Neural crest cell (in vitro differentiated cells): ENCODE measurements around the gene HCFC1R1. TPM values are rescaled to one million over a fixed set of nuclear protein-coding genes. Genes with fewer than 3 reads are reported as not detected.

Experiments
- DNase-seq: peaks from one replicate; pipeline ENCODE4 v3.0.0; 2021; ENCODE audit warnings: low read depth, mixed read lengths, low spot score
- H3K27ac Mint-ChIP-seq: one replicate; pipeline ENCODE4 v1.8.0; 2021; ENCODE audit warnings: mild to moderate bottlenecking, mixed read lengths; ENCODE audit not compliant: unreplicated experiment
- H3K27me3 Mint-ChIP-seq: 2 replicates; pipeline ENCODE4 v1.8.0; 2021; ENCODE audit warnings: low read depth, mild to moderate bottlenecking, mixed read lengths
- H3K36me3 Mint-ChIP-seq: 2 replicates; pipeline ENCODE4 v1.8.0; 2021; ENCODE audit warnings: low read depth, mild to moderate bottlenecking, mixed read lengths
- H3K4me1 Mint-ChIP-seq: 2 replicates; pipeline ENCODE4 v1.8.0; 2021; ENCODE audit warnings: mixed read lengths
- H3K4me3 Mint-ChIP-seq: one replicate; pipeline ENCODE4 v1.8.0; 2021; ENCODE audit warnings: mild to moderate bottlenecking, mixed read lengths
- H3K9me3 Mint-ChIP-seq: 2 replicates; pipeline ENCODE4 v1.8.0; 2021; ENCODE audit warnings: mixed read lengths
- CTCF ChIP-seq: fragments of 200-600 bp; sonication (generic); conservative IDR thresholded peaks from 2 replicates; pipeline ENCODE4 v1.5.0; 2021; ENCODE audit warnings: antibody characterized with exemption, mild to moderate bottlenecking
- total RNA-seq: library from RNA; stranded (reverse); gene quantifications from 2 replicates; pipeline ENCODE4 v1.2.1, GENCODE V29; 2021

The HCFC1R1 gene
- total RNA-seq, 1 donor from 2014 or later: 23.7 TPM

GRCh38 chr16:3003582-3004270 is 20.0 kb downstream of the HCFC1R1 start:
- no peak overlapping the region for H3K27ac Mint-ChIP-seq
- peaks cover 67% of the 10 kb centered on the region for H3K27me3 Mint-ChIP-seq
- peak overlapping the region; percentile 62 for H3K4me3 Mint-ChIP-seq
- no peaks in the 10 kb centered on the region for H3K36me3 Mint-ChIP-seq
- H3K4me1 Mint-ChIP-seq: no peaks in the 10 kb centered on the region
- H3K9me3 Mint-ChIP-seq: no peaks in the 10 kb centered on the region
- TF ChIP-seq CTCF: peak; percentile 61
- peak; percentile 90 for DNase-seq

GRCh38 chr16:3001316-3001715 is 22.4 kb downstream of the HCFC1R1 start:
- H3K4me1 Mint-ChIP-seq: no peaks in the 10 kb centered on the region
- no peak overlapping the region for H3K27ac Mint-ChIP-seq
- no peaks in the 10 kb centered on the region for H3K36me3 Mint-ChIP-seq
- TF ChIP-seq CTCF: no peak
- H3K4me3 Mint-ChIP-seq: peak overlapping the region; percentile 44
- no peaks in the 10 kb centered on the region for H3K9me3 Mint-ChIP-seq
- H3K27me3 Mint-ChIP-seq: peaks cover 43% of the 10 kb centered on the region
- no peak for DNase-seq

- H3K9me3 Mint-ChIP-seq: no peaks in the 10 kb centered on the region
- H3K4me3 Mint-ChIP-seq: no peak overlapping the region
- H3K36me3 Mint-ChIP-seq: no peaks in the 10 kb centered on the region
- no peak for DNase-seq
- TF ChIP-seq CTCF: no peak
- peaks cover 35% of the 10 kb centered on the region for H3K27me3 Mint-ChIP-seq
- H3K4me1 Mint-ChIP-seq: no peaks in the 10 kb centered on the region
- H3K27ac Mint-ChIP-seq: no peak overlapping the region
Measured at GRCh38 chr16:3000540-3000939, 23.2 kb downstream of the HCFC1R1 start.

- Mint-ChIP-seq H3K4me3 (no peak overlapping the region), H3K27me3 (peaks cover 29% of the 10 kb centered on the region), H3K9me3 (no peaks in the 10 kb centered on the region), H3K4me1 (no peaks in the 10 kb centered on the region), H3K27ac (no peak overlapping the region), H3K36me3 (no peaks in the 10 kb centered on the region)
- no peak for DNase-seq
- no peak for TF ChIP-seq CTCF
Measured at GRCh38 chr16:2999929-3000328, 23.8 kb downstream of the HCFC1R1 start.

GRCh38 chr16:2996298-2996697 is 27.4 kb downstream of the HCFC1R1 start:
- TF ChIP-seq CTCF: no peak
- Mint-ChIP-seq H3K4me3 (no peak overlapping the region), H3K4me1 (no peaks in the 10 kb centered on the region), H3K9me3 (no peaks in the 10 kb centered on the region), H3K27me3 (peaks cover 9% of the 10 kb centered on the region), H3K36me3 (no peaks in the 10 kb centered on the region), H3K27ac (no peak overlapping the region)
- no peak for DNase-seq
